Ishikawa (cell line): Measurements from ENCODE around the gene OR5H15.

ENCODE experiments used
- CEBPB ChIP-seq: IDR thresholded peaks from 2 replicates; pipeline ENCODE4 v1.6.1; 2012
- CREB1 ChIP-seq: IDR thresholded peaks from 2 replicates; pipeline ENCODE4 v1.6.1; 2012; ENCODE audit warnings: low read depth
- EGR1 ChIP-seq: IDR thresholded peaks from 2 replicates; pipeline ENCODE4 v1.6.1; 2012
- EP300 ChIP-seq: IDR thresholded peaks from 2 replicates; pipeline ENCODE4 v1.6.1; 2012; ENCODE audit warnings: borderline replicate concordance
- FOXM1 ChIP-seq: IDR thresholded peaks from 2 replicates; pipeline ENCODE4 v1.6.1; 2012; ENCODE audit warnings: low read depth, borderline replicate concordance
- NFIC ChIP-seq: IDR thresholded peaks from 2 replicates; pipeline ENCODE4 v1.6.1; 2012
- RAD21 ChIP-seq: IDR thresholded peaks from 2 replicates; pipeline ENCODE4 v1.6.1; 2012; ENCODE audit warnings: low read depth
- TAF1 ChIP-seq: IDR thresholded peaks from 2 replicates; pipeline ENCODE4 v1.6.1; 2012; ENCODE audit warnings: low read depth, mild to moderate bottlenecking
- TCF12 ChIP-seq: IDR thresholded peaks from 2 replicates; pipeline ENCODE4 v1.6.1; 2012; ENCODE audit warnings: low read depth
- TEAD4 ChIP-seq: IDR thresholded peaks from 2 replicates; pipeline ENCODE4 v1.6.1; 2012
- USF1 ChIP-seq: IDR thresholded peaks from 2 replicates; pipeline ENCODE4 v1.6.1; 2012
- YY1 ChIP-seq: IDR thresholded peaks from 2 replicates; pipeline ENCODE4 v1.6.1; 2012; ENCODE audit warnings: low read depth
- ZBTB7A ChIP-seq: IDR thresholded peaks from 2 replicates; pipeline ENCODE4 v1.6.1; 2012; ENCODE audit warnings: low read depth
- TF ChIP-seq, protein P1 (sequence below): IDR thresholded peaks from 2 replicates; pipeline ENCODE4 v1.6.1; 2012; ENCODE audit warnings: low read depth, mild to moderate bottlenecking
- TF ChIP-seq, protein P2 (sequence below): IDR thresholded peaks from 2 replicates; pipeline ENCODE4 v1.6.1; 2012

OR5H15 gene

DNA sequence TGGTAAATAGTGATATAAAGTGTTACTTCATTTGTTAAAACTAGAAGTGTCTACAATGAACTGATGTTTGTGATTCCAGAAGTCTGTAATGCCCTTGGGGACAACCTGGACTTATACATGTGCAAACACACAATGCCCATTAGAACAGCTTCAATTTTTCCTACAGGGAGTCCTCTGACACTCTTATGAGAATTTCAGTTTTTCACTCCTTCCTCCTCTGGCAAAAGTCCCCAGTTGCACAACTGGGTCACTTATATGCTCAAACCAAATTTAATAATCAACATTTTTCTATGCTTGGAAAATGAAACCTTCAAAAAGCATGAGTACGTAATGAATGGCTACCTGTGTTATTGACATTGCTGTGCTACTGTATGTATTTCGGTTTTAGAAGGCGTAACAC lies at the start of gene OR5H15:
TSS of gene OR5H15 (plus strand) at position 301 of the 400 bp plus-strand sequence. CDS start 2,004 bp downstream, outside the sequence.
- no peak for TF ChIP-seq EGR1
- TF ChIP-seq, protein P1, sequence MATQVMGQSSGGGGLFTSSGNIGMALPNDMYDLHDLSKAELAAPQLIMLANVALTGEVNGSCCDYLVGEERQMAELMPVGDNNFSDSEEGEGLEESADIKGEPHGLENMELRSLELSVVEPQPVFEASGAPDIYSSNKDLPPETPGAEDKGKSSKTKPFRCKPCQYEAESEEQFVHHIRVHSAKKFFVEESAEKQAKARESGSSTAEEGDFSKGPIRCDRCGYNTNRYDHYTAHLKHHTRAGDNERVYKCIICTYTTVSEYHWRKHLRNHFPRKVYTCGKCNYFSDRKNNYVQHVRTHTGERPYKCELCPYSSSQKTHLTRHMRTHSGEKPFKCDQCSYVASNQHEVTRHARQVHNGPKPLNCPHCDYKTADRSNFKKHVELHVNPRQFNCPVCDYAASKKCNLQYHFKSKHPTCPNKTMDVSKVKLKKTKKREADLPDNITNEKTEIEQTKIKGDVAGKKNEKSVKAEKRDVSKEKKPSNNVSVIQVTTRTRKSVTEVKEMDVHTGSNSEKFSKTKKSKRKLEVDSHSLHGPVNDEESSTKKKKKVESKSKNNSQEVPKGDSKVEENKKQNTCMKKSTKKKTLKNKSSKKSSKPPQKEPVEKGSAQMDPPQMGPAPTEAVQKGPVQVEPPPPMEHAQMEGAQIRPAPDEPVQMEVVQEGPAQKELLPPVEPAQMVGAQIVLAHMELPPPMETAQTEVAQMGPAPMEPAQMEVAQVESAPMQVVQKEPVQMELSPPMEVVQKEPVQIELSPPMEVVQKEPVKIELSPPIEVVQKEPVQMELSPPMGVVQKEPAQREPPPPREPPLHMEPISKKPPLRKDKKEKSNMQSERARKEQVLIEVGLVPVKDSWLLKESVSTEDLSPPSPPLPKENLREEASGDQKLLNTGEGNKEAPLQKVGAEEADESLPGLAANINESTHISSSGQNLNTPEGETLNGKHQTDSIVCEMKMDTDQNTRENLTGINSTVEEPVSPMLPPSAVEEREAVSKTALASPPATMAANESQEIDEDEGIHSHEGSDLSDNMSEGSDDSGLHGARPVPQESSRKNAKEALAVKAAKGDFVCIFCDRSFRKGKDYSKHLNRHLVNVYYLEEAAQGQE, result no peak

DNA sequence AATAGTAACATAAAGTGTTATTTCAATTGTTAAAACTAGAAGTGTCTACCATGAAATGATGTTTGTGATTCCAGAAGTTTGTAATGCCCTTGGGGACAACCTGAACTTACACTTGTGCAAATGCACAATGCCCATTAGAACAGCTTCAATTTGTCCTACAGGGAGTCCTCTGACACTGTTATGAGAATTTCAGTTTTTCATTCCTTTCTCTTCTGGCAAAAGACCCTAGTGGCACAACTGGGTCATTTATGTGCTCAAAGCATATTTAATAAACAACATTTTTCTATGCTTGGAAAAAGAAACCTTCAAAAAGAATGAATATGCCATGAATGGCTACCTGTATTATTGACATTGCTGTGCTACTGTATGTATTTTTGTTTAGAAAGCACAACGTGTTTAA lies 36.1 kb upstream of the OR5H15 start, which contains the start of gene OR5H1:
TSS of gene OR5H1 (plus strand) at position 301 of the 400 bp plus-strand sequence. CDS start 1,977 bp downstream, outside the sequence.
- TF ChIP-seq, protein P2, sequence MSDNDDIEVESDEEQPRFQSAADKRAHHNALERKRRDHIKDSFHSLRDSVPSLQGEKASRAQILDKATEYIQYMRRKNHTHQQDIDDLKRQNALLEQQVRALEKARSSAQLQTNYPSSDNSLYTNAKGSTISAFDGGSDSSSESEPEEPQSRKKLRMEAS, result no peak
- TF ChIP-seq FOXM1 (no peak), ZBTB7A (no peak)

- TF ChIP-seq TAF1 (no peak), EGR1 (no peak), CREB1 (no peak)
- TF ChIP-seq, protein P1, result no peak
Observed at GRCh38 chr3:98136631-98137030, 29.9 kb upstream of the OR5H15 start.

DNA sequence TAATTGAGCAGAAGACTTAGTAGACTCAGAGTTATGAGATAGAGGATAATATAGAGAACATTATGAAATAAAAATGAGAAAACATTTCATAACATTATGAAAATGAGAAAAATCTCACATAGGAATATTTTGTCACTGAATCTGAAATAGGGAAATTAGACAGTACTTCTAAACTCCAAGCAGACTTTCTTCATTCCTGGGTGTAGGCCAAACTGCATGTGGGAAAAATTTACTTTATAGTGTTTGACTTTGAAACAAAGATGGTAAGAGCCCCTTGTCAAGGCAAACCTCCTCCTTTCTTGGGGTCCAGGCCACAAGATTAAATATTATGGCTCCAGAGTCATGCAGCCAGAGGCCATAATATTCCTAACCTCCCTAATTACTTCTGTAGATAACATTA lies 26.0 kb upstream of the OR5H15 start:
- TF ChIP-seq USF1 (no peak), CREB1 (no peak), FOXM1 (no peak), NFIC (no peak), ZBTB7A (no peak), YY1 (no peak), CEBPB (no peak), TCF12 (no peak), EGR1 (no peak), RAD21 (no peak), TAF1 (no peak), EP300 (no peak), TEAD4 (no peak)
- TF ChIP-seq, protein P1, result no peak
- TF ChIP-seq, protein P2, result no peak

DNA sequence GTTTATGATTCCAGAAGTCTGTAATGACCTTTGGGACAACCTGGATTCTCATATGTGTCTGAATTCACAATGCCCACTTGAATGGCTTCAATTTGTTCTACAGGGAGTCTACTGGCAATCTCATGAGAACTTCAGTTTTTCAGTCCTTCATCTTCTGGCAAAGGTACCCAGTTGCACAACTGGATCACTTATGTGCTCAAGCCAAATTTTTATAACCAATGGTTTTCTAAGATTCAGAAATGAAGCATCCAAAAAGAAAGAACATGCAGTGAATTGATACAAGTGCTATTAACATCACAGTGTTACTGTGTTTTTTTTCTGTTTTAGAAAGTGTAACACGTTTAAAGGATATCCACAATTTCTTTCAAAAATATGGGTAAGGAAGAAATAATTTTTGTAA lies 19.3 kb upstream of the OR5H15 start, which contains the start of gene OR5H14:
TSS of gene OR5H14 (plus strand) at position 301 of the 400 bp plus-strand sequence. CDS start 1,907 bp downstream, outside the sequence.
- TF ChIP-seq CEBPB (no peak), EGR1 (no peak), ZBTB7A (no peak), CREB1 (no peak), NFIC (no peak), TEAD4 (no peak), FOXM1 (no peak), TCF12 (no peak), RAD21 (no peak), EP300 (no peak), YY1 (no peak), USF1 (no peak), TAF1 (no peak)
- TF ChIP-seq, protein P1, result no peak
- TF ChIP-seq, protein P2, result no peak
